HepG2 (cell line): ENCODE measurements around the gene GABRP. TPM values are rescaled to one million over a fixed set of nuclear protein-coding genes. Genes with fewer than 3 reads are reported as not detected.

Experiments used
- ATAC-seq: fragments of 200-7000 bp; cut with Tn5 transposase; 3 replicates; pipeline ENCODE4 v1.9.1; 2020; ENCODE audit warnings: mild to moderate bottlenecking, moderate library complexity
- BruUV-seq: library from RNA; stranded (reverse); fragments of 400-500 nt; replicated peaks from 2 replicates; lab custom pipeline; 2021; lab: Mats Ljungman, UMichigan
- CTCF ChIA-PET: fragments of 300-600 bp; formaldehyde crosslinking; extraction: SDS; loops from one replicate; lab custom pipeline; 2021; ENCODE audit warnings: low total read pairs, inconsistent platforms, low intra/inter-chr PET ratio; lab: Yijun Ruan, JAX
- POLR2A ChIA-PET: fragments of 350-600 bp; sonication (Branson Sonifier 250); formaldehyde crosslinking; loops from one replicate; lab custom pipeline; 2020; ENCODE audit warnings: antibody characterized with exemption, inconsistent platforms; lab: Yijun Ruan, JAX
- DNase-seq: peaks from one replicate; pipeline ENCODE4 v3.0.0-alpha.2; 2015; ENCODE audit warnings: low spot score
- FAIRE-seq: peaks from 3 replicates; lab custom pipeline; 2011; peaks lifted over from hg19 to GRCh38; lab: Jason Lieb, UNC
- H2AFZ ChIP-seq: one replicate; pipeline ENCODE4 v1.6.1; 2011; ENCODE audit warnings: low read length, inconsistent platforms
- H3K27ac ChIP-seq: fragments of 300-600 bp; 3 replicates; pipeline ENCODE4 v1.8.0; 2011; ENCODE audit warnings: mixed run types, mild to moderate bottlenecking, mixed read lengths, low read length, inconsistent platforms; ENCODE audit not compliant: insufficient read depth; ENCODE audit errors: extremely low read length
- H3K27me3 ChIP-seq, 2 experiments: fragments of 200-600 bp in 1 of 2; 2 replicates in 1 of 2; 3 replicates in 1 of 2; pipeline versions ENCODE4 v1.6.0 to v1.8.0; 2011; ENCODE audit warnings: low read length in 2 of 2, mild to moderate bottlenecking in 2 of 2, moderate library complexity in 2 of 2, inconsistent platforms in 1 of 2; ENCODE audit not compliant: insufficient read depth in 2 of 2, control insufficient read depth in 1 of 2
- H3K36me3 ChIP-seq, 2 experiments: fragments of 200-600 bp in 1 of 2; replicated peaks in 1 of 2; 2 replicates in 1 of 2; 3 replicates in 1 of 2; pipeline versions ENCODE4 v1.5.1 to v1.8.0; 2011; ENCODE audit warnings: low read length in 2 of 2, inconsistent platforms in 1 of 2; ENCODE audit not compliant: insufficient read depth in 2 of 2, control insufficient read depth in 1 of 2
- H3K4me1 ChIP-seq: 2 replicates; pipeline ENCODE4 v1.5.1; 2012; ENCODE audit warnings: low read length, inconsistent platforms; ENCODE audit not compliant: insufficient read depth
- H3K4me2 ChIP-seq: 2 replicates; pipeline ENCODE4 v1.6.0; 2011; ENCODE audit warnings: low read depth, low read length, inconsistent platforms
- H3K4me3 ChIP-seq, 3 experiments: fragments of 200-600 bp in 1 of 3; sonication (generic), shearing (Covaris generic) in 1 of 3; replicated peaks in 1 of 3; 2 replicates each; pipeline ENCODE4 v1.5.1; 2011 to 2016; ENCODE audit warnings: low read length in 3 of 3, inconsistent platforms in 2 of 3, low read depth in 2 of 3, mild to moderate bottlenecking in 2 of 3, control low read depth in 1 of 3, mixed read lengths in 1 of 3; ENCODE audit not compliant: insufficient read depth in 1 of 3
- H3K79me2 ChIP-seq: one replicate; pipeline ENCODE4 v1.6.1; 2011; ENCODE audit warnings: low read length, inconsistent platforms; ENCODE audit not compliant: insufficient read depth
- H3K9ac ChIP-seq: 2 replicates; pipeline ENCODE4 v1.6.0; 2011; ENCODE audit warnings: mild to moderate bottlenecking, low read depth, low read length, inconsistent platforms; ENCODE audit not compliant: insufficient read depth
- H3K9me3 ChIP-seq: 2 replicates; pipeline ENCODE4 v1.5.1; 2012; ENCODE audit warnings: mild to moderate bottlenecking, low read length
- H4K20me1 ChIP-seq: 2 replicates; pipeline ENCODE4 v1.6.0; 2011; ENCODE audit warnings: inconsistent platforms, mild to moderate bottlenecking, low read length, moderate library complexity; ENCODE audit not compliant: insufficient read depth
- ARHGAP35 ChIP-seq: sonication (generic); formaldehyde crosslinking; IDR thresholded peaks from 2 replicates; pipeline ENCODE4 v1.9.0; 2022; ENCODE audit warnings: mild to moderate bottlenecking, inconsistent platforms, moderate library complexity, missing genetic modification reagents, borderline replicate concordance
- DR1 ChIP-seq: sonication (generic); formaldehyde crosslinking; IDR thresholded peaks from 2 replicates; pipeline ENCODE4 v1.8.0; 2021; ENCODE audit warnings: mild to moderate bottlenecking, missing genetic modification reagents, inconsistent platforms
- HDAC1 ChIP-seq: sonication (generic); formaldehyde crosslinking; IDR thresholded peaks from 2 replicates; pipeline ENCODE4 v1.5.1; 2020; ENCODE audit warnings: mild to moderate bottlenecking, missing genetic modification reagents
- NFIC ChIP-seq: IDR thresholded peaks from 2 replicates; pipeline ENCODE4 v1.6.1; 2012; ENCODE audit warnings: mild to moderate bottlenecking, low read length, inconsistent platforms
- NFRKB ChIP-seq: fragments of 450-650 bp; IDR thresholded peaks from 2 replicates; pipeline ENCODE4 v1.6.1; 2017
- NPAS2 ChIP-seq: sonication (generic); formaldehyde crosslinking; IDR thresholded peaks from 2 replicates; pipeline ENCODE4 v1.8.0; 2022; ENCODE audit warnings: mild to moderate bottlenecking, missing genetic modification reagents, borderline replicate concordance
- RERE ChIP-seq: IDR thresholded peaks from 2 replicates; pipeline ENCODE4 v1.6.1; 2016; ENCODE audit warnings: low read depth, missing genetic modification reagents, missing compliant biosample characterization
- TCF12 ChIP-seq, 2 experiments: fragments of 450-650 bp in 1 of 2; sonication (generic) in 1 of 2; formaldehyde crosslinking in 1 of 2; IDR thresholded peaks; 2 replicates each; pipeline versions ENCODE4 v1.6.1 to v1.8.0; 2017 to 2022; ENCODE audit warnings: antibody characterized with exemption in 1 of 2, mild to moderate bottlenecking in 1 of 2, missing genetic modification reagents in 1 of 2, moderate library complexity in 1 of 2
- ZNF101 ChIP-seq: sonication (generic); formaldehyde crosslinking; IDR thresholded peaks from 2 replicates; pipeline ENCODE4 v1.4.0; 2020; ENCODE audit warnings: mild to moderate bottlenecking, low read depth, missing genetic modification reagents, borderline replicate concordance
- ZNF230 ChIP-seq: sonication (generic); formaldehyde crosslinking; IDR thresholded peaks from 2 replicates; pipeline ENCODE4 v1.4.0; 2020; ENCODE audit warnings: mild to moderate bottlenecking, missing genetic modification reagents
- ZNF556 ChIP-seq: sonication (generic); formaldehyde crosslinking; IDR thresholded peaks from 2 replicates; pipeline ENCODE4 v1.4.0; 2020; ENCODE audit warnings: mild to moderate bottlenecking, missing genetic modification reagents, borderline replicate concordance
- ZNF709 ChIP-seq: sonication (generic); formaldehyde crosslinking; IDR thresholded peaks from 2 replicates; pipeline ENCODE4 v1.5.0; 2020; ENCODE audit warnings: mild to moderate bottlenecking, missing genetic modification reagents
- ZNF75D ChIP-seq: sonication (generic); formaldehyde crosslinking; IDR thresholded peaks from 2 replicates; pipeline ENCODE4 v1.8.1; 2023; ENCODE audit warnings: missing genetic modification reagents, mild to moderate bottlenecking, borderline replicate concordance
- ZSCAN12 ChIP-seq: sonication (generic); formaldehyde crosslinking; IDR thresholded peaks from 2 replicates; pipeline ENCODE4 v1.9.0; 2021; ENCODE audit warnings: mild to moderate bottlenecking, missing genetic modification reagents
- WGBS: methylation state at CpG from one replicate; pipeline ENCODE4 v1.1.6; 2017; ENCODE audit warnings: low lambda C conversion rate; 5-methylcytosine and 5-hydroxymethylcytosine counted together
- in situ Hi-C: cut with HindIII; loops from 2 replicates; pipeline ENCODE4 v1.10.0; 2017; ENCODE audit warnings: low pct_unique_long_range_greater_than_20kb; ENCODE audit not compliant: extremely low pct_ligation_motif_present
- intact Hi-C: fragments of 100-400 bp; cut with micrococcal nuclease; formaldehyde crosslinking; loops from one replicate; pipeline ENCODE4 v1.10.0; 2022; ENCODE audit not compliant: unreplicated experiment
- polyA plus RNA-seq, 8 experiments: library from polyadenylated mRNA; depleted of rRNA in 3 of 8; stranded (reverse) in 7 of 8; unstranded in 1 of 8; fragments of >200 nt; fragmentation: Illumina TruSeq in 4 of 8; extraction: Trizol in 4 of 8; gene quantifications; 2 replicates each; pipeline versions ENCODE4 v1.2.1 to v1.2.3, GENCODE V29; 2011 to 2016; ENCODE audit warnings: low read depth in 4 of 8, missing spikeins in 1 of 8, mixed read lengths in 1 of 8; ENCODE audit not compliant: insufficient read depth in 1 of 8
- total RNA-seq, 5 experiments: library from RNA; depleted of rRNA; stranded (reverse); fragments of >200 nt; fragmentation: Illumina TruSeq; extraction: Trizol; gene quantifications; 2 replicates each; pipeline ENCODE4 v1.2.3, GENCODE V29; 2016; ENCODE audit warnings: low read depth in 1 of 5

The GABRP gene
- total and polyA plus RNA-seq, 2 of the 13 experiments (the other 11 are each of a cell fraction or from before 2014, with no cell fraction given): not detected

GRCh38 chr5:170757669-170758068 lies 25.9 kb upstream of the GABRP start:
- Histone ChIP-seq H3K27ac (no peak overlapping the region), H3K4me1 (peaks cover 13% of the 10 kb centered on the region), H3K4me3 (no peak overlapping the region), H2AFZ (no peak overlapping the region), H3K4me2 (no peak overlapping the region), H3K36me3 (no peaks in the 10 kb centered on the region), H3K9me3 (no peaks in the 10 kb centered on the region), H3K27me3 (peaks cover 1 to 8% of the 10 kb centered on the region in 2 experiments; a peak in 3 of 5 replicates), H3K9ac (no peak overlapping the region), H3K79me2 (no peaks in the 10 kb centered on the region), H4K20me1 (no peaks in the 10 kb centered on the region)
- CTCF ChIA-PET: no interaction called here
- no peak for TF ChIP-seq ZNF75D
- no peak for TF ChIP-seq ARHGAP35 (CRISPR knock-in tag)
- no peak for TF ChIP-seq HDAC1
- no peak for TF ChIP-seq DR1 (CRISPR knock-in tag)
- no peak for TF ChIP-seq ZNF101 (CRISPR knock-in tag)
- TF ChIP-seq TCF12 (IDR thresholded peaks at IDR 0.05): no peak
- no peak for TF ChIP-seq TCF12 (CRISPR knock-in tag; IDR thresholded peaks at IDR 0.05)
- ATAC-seq: no peak
- in situ Hi-C loops: no loop called here
- no peak for DNase-seq
- POLR2A ChIA-PET: no interaction called here
- WGBS: 4% methylated on average over 2 of the region's 2 CpGs
- BruUV-seq: no TSS peak
- no peak for FAIRE-seq
- intact Hi-C loops: no loop called here

- H3K9me3 ChIP-seq: no peaks in the 10 kb centered on the region
- CTCF ChIA-PET: no interaction called here
- no peak overlapping the region for H3K4me3 ChIP-seq
- H3K4me2 ChIP-seq: no peak overlapping the region
- no TSS peak for BruUV-seq
- peaks cover 1 to 8% of the 10 kb centered on the region in 2 experiments; a peak in 3 of 5 replicates for H3K27me3 ChIP-seq
- H3K27ac ChIP-seq: no peak overlapping the region
- POLR2A ChIA-PET: no interaction called here
- intact Hi-C loops (no loop called here), in situ Hi-C loops (no loop called here)
- DNase-seq: no peak
- ATAC-seq: no peak
- H3K79me2 ChIP-seq: no peaks in the 10 kb centered on the region
- H3K36me3 ChIP-seq: no peaks in the 10 kb centered on the region
- no peak for FAIRE-seq
- 1% methylated on average over 3 of the region's 3 CpGs for WGBS
- H3K9ac ChIP-seq: no peak overlapping the region
- H2AFZ ChIP-seq: no peak overlapping the region
- peaks cover 13% of the 10 kb centered on the region for H3K4me1 ChIP-seq
- no peaks in the 10 kb centered on the region for H4K20me1 ChIP-seq
- TF ChIP-seq NFIC: no peak
- TF ChIP-seq ZSCAN12 (CRISPR knock-in tag): no peak
- no peak for TF ChIP-seq ZNF230 (CRISPR knock-in tag)
- TF ChIP-seq NFRKB: no peak
- no peak for TF ChIP-seq ZNF556 (CRISPR knock-in tag)
- TF ChIP-seq ZNF709 (CRISPR knock-in tag): no peak
- TF ChIP-seq NPAS2: no peak
- no peak for TF ChIP-seq RERE
Measured at GRCh38 chr5:170758481-170758880, 25.0 kb upstream of the GABRP start.
